Cardiac muscle cell (in vitro differentiated cells and primary cell): Measurements from ENCODE around the gene P3R3URF. TPM values are rescaled to one million over a fixed set of nuclear protein-coding genes. Genes with fewer than 3 reads are reported as not detected.

Source experiments
- DNase-seq, 2 donors: peaks; one replicate each; pipeline versions ENCODE4 v3.0.0 to v3.0.0-alpha.2; 2010 to 2017; ENCODE audit warnings: low read depth in 1 of 2, low spot score in 1 of 2
- H3K27ac ChIP-seq: fragments of 200-600 bp; sonication (generic); 2 replicates; pipeline ENCODE4 v1.5.1; 2016
- H3K27me3 ChIP-seq: fragments of 200-600 bp; sonication (generic); 2 replicates; pipeline ENCODE4 v1.6.0; 2016; ENCODE audit warnings: control low read depth
- H3K36me3 ChIP-seq: fragments of 200-600 bp; sonication (generic); 2 replicates; pipeline ENCODE4 v1.5.1; 2016; ENCODE audit warnings: control low read depth
- H3K4me1 ChIP-seq: fragments of 200-600 bp; sonication (generic); 2 replicates; pipeline ENCODE4 v1.8.1; 2017; ENCODE audit warnings: low read depth, mild to moderate bottlenecking, mixed run types
- H3K4me3 ChIP-seq: fragments of 200-600 bp; sonication (generic); 2 replicates; pipeline ENCODE4 v1.5.1; 2016; ENCODE audit warnings: mild to moderate bottlenecking
- H3K9me3 ChIP-seq: fragments of 200-600 bp; sonication (generic); 2 replicates; pipeline ENCODE4 v1.5.1; 2017; ENCODE audit warnings: low read depth, mild to moderate bottlenecking, control low read depth
- CTCF ChIP-seq: IDR thresholded peaks from 2 replicates; pipeline ENCODE4 v1.5.1; 2012; ENCODE audit warnings: low read depth, mild to moderate bottlenecking, low read length
- polyA plus RNA-seq: library from polyadenylated mRNA; unstranded; fragments of >200 nt; fragmentation: Nextera tagmentation; extraction: Ambion mirVana; gene quantifications from 2 replicates; pipeline ENCODE4 v1.2.1, GENCODE V29; 2016
- total RNA-seq: library from RNA; depleted of rRNA; stranded (reverse); fragments of >200 nt; gene quantifications from 2 replicates; pipeline ENCODE4 v1.2.3, GENCODE V29; 2016

Gene P3R3URF
- total and polyA plus RNA-seq, 2 experiments from 2014 or later, result not detected

DNA sequence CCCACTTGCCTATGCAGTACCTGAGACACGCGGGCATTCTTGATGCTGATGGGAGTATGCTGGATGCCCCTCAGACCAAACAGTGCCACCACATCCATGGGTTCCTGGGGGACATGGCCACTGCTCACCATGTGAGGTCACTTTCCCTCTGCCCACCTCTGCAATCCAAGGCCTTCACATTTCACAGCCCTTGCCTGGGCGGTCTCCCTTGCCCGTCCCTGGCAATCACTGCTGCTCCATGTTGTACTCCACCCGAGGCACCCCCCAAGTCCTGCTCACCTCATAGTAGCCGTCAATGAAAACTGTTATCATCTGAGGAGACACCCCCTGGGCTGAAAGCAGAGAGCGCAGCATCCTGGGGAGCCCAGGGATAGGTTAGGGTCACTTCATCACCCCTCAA, 17.0 kb upstream of the P3R3URF start:
- no peak for TF ChIP-seq CTCF
- H3K9me3 ChIP-seq, result no peaks in the 10 kb centered on the region
- no peak for DNase-seq
- H3K4me1 ChIP-seq, result no peaks in the 10 kb centered on the region
- peaks cover 36% of the 10 kb centered on the region for H3K36me3 ChIP-seq
- no peak overlapping the region for H3K4me3 ChIP-seq
- no peaks in the 10 kb centered on the region for H3K27me3 ChIP-seq
- H3K27ac ChIP-seq, result no peak overlapping the region

DNA sequence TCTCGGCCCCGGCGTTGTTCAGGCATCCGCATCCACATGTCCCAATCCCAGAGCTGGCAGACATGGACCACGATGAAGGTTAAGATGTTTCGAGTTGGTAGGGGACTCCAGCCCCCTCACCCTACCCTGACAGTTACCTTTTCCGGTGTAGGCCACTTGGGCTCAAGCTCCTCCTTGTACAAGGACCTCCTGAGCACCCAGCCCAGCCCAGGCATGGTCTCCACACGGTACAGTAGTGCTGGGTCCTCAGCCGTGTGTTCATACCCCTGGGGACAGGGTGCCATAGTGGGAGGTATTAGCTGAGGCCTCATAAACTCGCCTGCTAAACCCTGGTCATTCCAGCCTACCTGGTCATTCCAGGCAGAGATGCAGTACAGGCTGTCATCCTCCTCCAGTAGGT, 15.9 kb upstream of the P3R3URF start:
- Histone ChIP-seq H3K4me3 (no peak overlapping the region), H3K36me3 (peaks cover 36% of the 10 kb centered on the region), H3K9me3 (no peaks in the 10 kb centered on the region), H3K4me1 (no peaks in the 10 kb centered on the region), H3K27ac (no peak overlapping the region), H3K27me3 (no peaks in the 10 kb centered on the region)
- no peak for TF ChIP-seq CTCF
- no peak for DNase-seq

DNA sequence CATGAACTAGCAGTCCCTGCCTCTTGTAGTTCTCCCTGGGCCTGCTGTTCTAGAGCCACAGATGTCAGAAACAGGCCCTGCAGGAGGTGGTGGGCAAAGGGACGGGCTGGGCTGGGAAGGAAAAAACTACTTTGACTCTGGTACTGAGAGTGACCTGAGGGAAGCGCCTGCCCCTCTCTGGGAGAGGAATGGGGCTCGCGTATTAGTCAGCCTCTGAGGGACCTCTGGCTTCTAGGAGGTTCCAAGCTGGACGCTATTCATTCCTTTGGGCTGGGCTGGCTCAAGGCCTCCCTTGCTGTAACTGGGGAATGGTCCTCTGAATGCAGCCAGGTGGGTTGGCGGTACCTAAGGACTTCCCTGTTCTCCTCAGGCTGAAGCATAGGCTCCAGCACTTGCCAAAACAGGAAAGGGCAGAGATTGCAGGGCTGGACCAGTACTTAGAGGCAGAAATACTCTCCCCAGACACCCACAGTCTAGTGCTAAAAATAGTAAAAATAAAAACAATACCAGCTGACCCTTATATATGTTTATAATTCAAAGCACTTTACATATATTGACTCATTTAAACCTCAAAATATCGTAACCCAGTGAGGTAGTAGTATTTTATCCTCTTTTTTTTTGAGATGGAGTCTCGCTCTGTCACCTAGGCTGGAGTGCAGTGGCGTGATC, 14.9 kb upstream of the P3R3URF start:
- no peak for TF ChIP-seq CTCF

GRCh38 chr1:46190539-46190938, 14.3 kb upstream of the P3R3URF start:
- no peak for DNase-seq
- Histone ChIP-seq H3K27ac (no peak overlapping the region), H3K27me3 (no peaks in the 10 kb centered on the region), H3K4me1 (no peaks in the 10 kb centered on the region), H3K4me3 (no peak overlapping the region), H3K36me3 (peaks cover 33% of the 10 kb centered on the region), H3K9me3 (no peaks in the 10 kb centered on the region)
- TF ChIP-seq CTCF, result no peak

More for the DNA sequence above, 14.9 kb upstream of the P3R3URF start:
- H3K27me3 ChIP-seq, result no peaks in the 10 kb centered on the region
- no peak overlapping the region for H3K27ac ChIP-seq
- DNase-seq, result no peak
- no peaks in the 10 kb centered on the region for H3K9me3 ChIP-seq
- peaks cover 33% of the 10 kb centered on the region for H3K36me3 ChIP-seq
- H3K4me1 ChIP-seq, result no peaks in the 10 kb centered on the region
- no peak overlapping the region for H3K4me3 ChIP-seq

DNA sequence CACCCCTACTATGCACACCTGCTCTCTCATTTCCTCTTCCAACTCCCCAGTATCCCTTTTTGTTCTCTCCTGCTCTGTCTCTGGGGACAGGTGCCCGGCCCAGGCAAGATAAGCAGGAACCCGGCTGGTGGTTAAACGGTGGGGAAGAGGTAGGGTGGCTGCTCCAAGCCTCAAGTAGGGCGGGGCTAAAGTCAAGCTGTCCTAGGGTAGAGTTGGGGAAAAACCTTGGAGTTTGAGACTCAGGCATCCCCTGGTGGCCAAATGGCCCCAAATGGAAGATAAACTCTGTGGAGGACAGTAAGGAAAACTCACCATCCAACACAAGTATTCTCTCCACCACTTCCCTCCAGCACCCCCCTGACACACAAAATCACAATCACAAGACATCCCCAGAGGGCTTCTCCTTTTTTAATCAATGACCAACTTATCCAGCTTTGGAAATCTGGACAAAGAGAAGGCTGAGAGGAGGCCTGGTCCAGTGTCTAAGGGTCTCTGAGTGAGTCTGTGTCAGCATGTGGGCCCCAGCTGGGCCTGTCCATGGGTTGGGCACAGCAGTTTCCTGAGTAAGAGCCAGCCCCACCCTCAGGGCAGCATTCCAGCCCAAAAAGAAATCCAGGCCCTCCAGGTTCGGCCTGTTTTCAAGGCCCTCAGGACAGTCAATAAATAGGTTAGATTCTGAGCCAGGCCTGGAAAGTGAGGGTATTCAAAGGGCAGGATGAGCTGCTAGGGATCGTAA, 12.2 kb upstream of the P3R3URF start:
- Histone ChIP-seq H3K36me3 (peaks cover 33% of the 10 kb centered on the region), H3K9me3 (no peaks in the 10 kb centered on the region), H3K4me3 (no peak overlapping the region), H3K27me3 (no peaks in the 10 kb centered on the region), H3K27ac (no peak overlapping the region), H3K4me1 (peaks cover 1% of the 10 kb centered on the region)
- DNase-seq, result no peak
- TF ChIP-seq CTCF, result no peak
